Endothelial cell of umbilical vein (primary cell): ENCODE measurements around the gene KCNH8. TPM values are rescaled to one million over a fixed set of nuclear protein-coding genes. Genes with fewer than 3 reads are reported as not detected.

Source experiments
- BruUV-seq: library from RNA; stranded (reverse); fragments of 400-500 nt; replicated peaks from 2 replicates; lab custom pipeline; 2021; lab: Mats Ljungman, UMichigan
- CTCF ChIA-PET: fragments of 300-600, 350-600 bp; sonication (Branson Sonifier 250); formaldehyde crosslinking; loops from one replicate; lab custom pipeline; 2021; ENCODE audit warnings: antibody characterized with exemption, inconsistent platforms; lab: Charles Lee
- POLR2A ChIA-PET: fragments of 300-600, 350-600 bp; sonication (Branson Sonifier 250); formaldehyde crosslinking; loops from one replicate; lab custom pipeline; 2021; ENCODE audit warnings: antibody characterized with exemption, inconsistent platforms; lab: Charles Lee
- DNase-seq: peaks from one replicate; pipeline ENCODE4 v3.0.0-alpha.2; 2011; ENCODE audit warnings: low read depth, low spot score
- FAIRE-seq: peaks from 2 replicates; lab custom pipeline; 2011; peaks lifted over from hg19 to GRCh38; lab: Jason Lieb, UNC
- H2AFZ ChIP-seq: 2 replicates; pipeline ENCODE4 v1.6.0; 2012; ENCODE audit warnings: low read depth, low read length, control low read depth, inconsistent platforms
- H3K27ac ChIP-seq: 2 replicates; pipeline ENCODE4 v1.5.1; 2011; ENCODE audit warnings: low read depth, mild to moderate bottlenecking, control low read depth, low read length, moderate library complexity; ENCODE audit not compliant: insufficient read depth
- H3K27me3 ChIP-seq, 2 experiments: 2 replicates each; pipeline versions ENCODE4 v1.6.0 to v1.6.1; 2011; ENCODE audit warnings: low read length in 2 of 2, mixed read lengths in 1 of 2; ENCODE audit not compliant: control insufficient read depth in 2 of 2, insufficient read depth in 2 of 2
- H3K36me3 ChIP-seq, 2 experiments: 2 replicates in 1 of 2; 3 replicates in 1 of 2; pipeline ENCODE4 v1.5.1; 2011; ENCODE audit warnings: low read length in 2 of 2, mild to moderate bottlenecking in 1 of 2, moderate library complexity in 1 of 2; ENCODE audit not compliant: control insufficient read depth in 2 of 2, insufficient read depth in 2 of 2; ENCODE audit errors: extremely low read depth in 1 of 2
- H3K4me1 ChIP-seq: 3 replicates; pipeline ENCODE4 v1.5.1; 2011; ENCODE audit warnings: mild to moderate bottlenecking, low read length; ENCODE audit not compliant: control insufficient read depth, insufficient read depth; ENCODE audit errors: extremely low read depth
- H3K4me2 ChIP-seq: 2 replicates; pipeline ENCODE4 v1.6.1; 2011; ENCODE audit warnings: low read length, control low read depth, mixed read lengths; ENCODE audit not compliant: insufficient read depth
- H3K4me3 ChIP-seq, 3 experiments: fragments of 200-600 bp in 1 of 3; sonication (generic), shearing (Covaris generic) in 1 of 3; replicated peaks in 1 of 3; 2 replicates each; pipeline ENCODE4 v1.5.1; 2011 to 2016; ENCODE audit warnings: control low read depth in 3 of 3, low read length in 3 of 3, mild to moderate bottlenecking in 2 of 3, inconsistent platforms in 1 of 3, low read depth in 1 of 3, moderate library complexity in 1 of 3; ENCODE audit not compliant: insufficient read depth in 1 of 3
- H3K79me2 ChIP-seq: 2 replicates; pipeline ENCODE4 v1.6.0; 2012; ENCODE audit warnings: low read length, inconsistent platforms; ENCODE audit not compliant: control insufficient read depth, insufficient read depth
- H3K9ac ChIP-seq: replicated peaks from 2 replicates; pipeline ENCODE3; 2011; ENCODE audit warnings: low read length, control low read depth; ENCODE audit not compliant: insufficient read depth; ENCODE audit errors: extremely low read depth
- H3K9me1 ChIP-seq: replicated peaks from 3 replicates; pipeline ENCODE4 v1.6.0; 2011; ENCODE audit warnings: mild to moderate bottlenecking, low read length; ENCODE audit not compliant: control insufficient read depth, insufficient read depth; ENCODE audit errors: extremely low read depth
- H3K9me3 ChIP-seq: replicated peaks from 2 replicates; pipeline ENCODE4 v1.5.1; 2012; ENCODE audit warnings: low read length, inconsistent platforms; ENCODE audit not compliant: control insufficient read depth, insufficient read depth
- H4K20me1 ChIP-seq: replicated peaks from 2 replicates; pipeline ENCODE3; 2011; ENCODE audit warnings: mild to moderate bottlenecking, low read length; ENCODE audit not compliant: control insufficient read depth, insufficient read depth; ENCODE audit errors: extremely low read depth
- CTCF ChIP-seq, 2 donors: IDR thresholded peaks; 1 replicate in 1 of 2; 2 replicates in 1 of 2; pipeline ENCODE4 v1.5.1; 2011; ENCODE audit warnings: low read length in 2 of 2, mild to moderate bottlenecking in 2 of 2, moderate library complexity in 2 of 2, control low read depth in 1 of 2, inconsistent platforms in 1 of 2, low read depth in 1 of 2; ENCODE audit not compliant: insufficient read depth in 1 of 2; ENCODE audit errors: extremely low read depth in 1 of 2
- EZH2 ChIP-seq: IDR thresholded peaks from 2 replicates; pipeline ENCODE4 v1.6.1; 2012; ENCODE audit warnings: borderline replicate concordance, low read depth, mild to moderate bottlenecking, moderate library complexity, low read length, inconsistent platforms; ENCODE audit not compliant: severe bottlenecking
- FOS ChIP-seq: IDR thresholded peaks from 2 replicates; pipeline ENCODE4 v1.6.1; 2011; ENCODE audit warnings: mild to moderate bottlenecking, low read length, moderate library complexity, borderline replicate concordance; ENCODE audit not compliant: insufficient read depth
- GATA2 ChIP-seq: IDR thresholded peaks from 2 replicates; pipeline ENCODE4 v1.7.0; 2011; ENCODE audit warnings: low read depth, mild to moderate bottlenecking, moderate library complexity, mixed read lengths, low read length; ENCODE audit not compliant: insufficient read length, insufficient read depth
- JUN ChIP-seq: IDR thresholded peaks from 2 replicates; pipeline ENCODE4 v1.6.1; 2011; ENCODE audit warnings: borderline replicate concordance, low read depth; ENCODE audit not compliant: insufficient read length, insufficient read depth
- MYC ChIP-seq: IDR thresholded peaks from one replicate; pipeline ENCODE4 v1.6.1; 2011; ENCODE audit warnings: mild to moderate bottlenecking, low read depth, low read length
- POLR2A ChIP-seq: IDR thresholded peaks from 2 replicates; pipeline ENCODE4 v1.6.1; 2012; ENCODE audit warnings: low read depth, mild to moderate bottlenecking, control low read depth, low read length
- POLR2AphosphoS5 ChIP-seq: IDR thresholded peaks from 2 replicates; pipeline ENCODE4 v1.6.1; 2012; ENCODE audit warnings: low read depth, mild to moderate bottlenecking, control low read depth, low read length, moderate library complexity; ENCODE audit not compliant: insufficient read depth
- dilution Hi-C: fragments of 300-500 bp; cut with MboI; formaldehyde crosslinking; loops from one replicate; pipeline ENCODE4 v1.15.0; 2019; ENCODE audit warnings: low sequenced_read_pairs; ENCODE audit not compliant: extremely low pct_ligation_motif_present
- intact Hi-C: fragments of 100-400 bp; cut with micrococcal nuclease; formaldehyde crosslinking; loops from one replicate; pipeline ENCODE4 v1.10.0; 2022
- polyA plus RNA-seq, 4 experiments: library from polyadenylated mRNA; depleted of rRNA in 3 of 4; stranded (reverse) in 3 of 4; unstranded in 1 of 4; fragments of >200 nt; gene quantifications; 2 replicates each; pipeline versions ENCODE4 v1.2.1 to v1.2.3, GENCODE V29; 2011 to 2012; ENCODE audit warnings: missing spikeins in 1 of 4
- total RNA-seq: library from RNA; stranded (reverse); gene quantifications from 2 replicates; pipeline ENCODE4 v1.2.3, GENCODE V29; 2021
- TF ChIP-seq, protein P1 (sequence below): IDR thresholded peaks from 2 replicates; pipeline ENCODE4 v1.6.1; 2011; ENCODE audit not compliant: insufficient read depth, insufficient read length

KCNH8 gene
- total and polyA plus RNA-seq, 2 donors (not counting 3 experiments of a cell fraction or from before 2014, with no cell fraction given) = not detected

DNA sequence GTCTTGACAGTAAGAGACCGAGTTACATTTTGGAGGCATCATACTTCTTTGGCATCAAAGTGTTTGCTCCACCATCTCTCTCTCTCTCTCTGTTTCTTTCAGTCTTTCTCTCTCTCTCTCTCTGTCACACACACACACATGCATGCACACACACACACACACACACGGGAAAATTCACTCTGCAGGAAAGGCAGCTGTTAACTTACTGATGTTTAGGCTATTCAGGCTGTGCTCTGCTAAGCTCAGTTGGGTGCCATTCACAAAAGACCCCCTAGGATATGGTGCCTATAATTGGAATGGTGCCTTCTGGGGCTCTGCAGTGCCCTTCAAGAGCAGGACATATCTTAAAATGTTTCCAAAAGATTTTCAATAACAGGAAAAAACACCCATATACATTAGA, 78.2 kb downstream of the KCNH8 start:
- CTCF ChIA-PET = no interaction called here
- POLR2A ChIA-PET = interaction anchor here (0.5 kb wide), 1 partner anchor 2000 kb away, joined by 3 read pairs; no protein-coding TSS in a partner anchor

More for the DNA sequence above, 78.2 kb downstream of the KCNH8 start:
- H2AFZ ChIP-seq = no peak overlapping the region
- intact Hi-C loops (no loop called here), dilution Hi-C loops (no loop called here)
- no peaks in the 10 kb centered on the region for H3K27me3 ChIP-seq
- H3K79me2 ChIP-seq = no peaks in the 10 kb centered on the region
- FAIRE-seq (no peak), DNase-seq (no peak)
- no peaks in the 10 kb centered on the region for H3K4me1 ChIP-seq
- H3K27ac ChIP-seq = no peak overlapping the region
- H3K9me1 ChIP-seq = no peaks in the 10 kb centered on the region
- H3K36me3 ChIP-seq = no peaks in the 10 kb centered on the region
- TF ChIP-seq JUN = no peak
- TF ChIP-seq MYC = no peak
- no peak for TF ChIP-seq EZH2
- TF ChIP-seq, protein P1, sequence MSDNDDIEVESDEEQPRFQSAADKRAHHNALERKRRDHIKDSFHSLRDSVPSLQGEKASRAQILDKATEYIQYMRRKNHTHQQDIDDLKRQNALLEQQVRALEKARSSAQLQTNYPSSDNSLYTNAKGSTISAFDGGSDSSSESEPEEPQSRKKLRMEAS = no peak
- TF ChIP-seq POLR2AphosphoS5 = no peak
- TF ChIP-seq GATA2 = no peak
- TF ChIP-seq CTCF (IDR thresholded peaks at IDR 0.05; ENCODE audit: extremely low read depth in 1 of 2, insufficient read depth in 1 of 2, low read depth in 1 of 2, low read length in 2 of 2) = no peak
- TF ChIP-seq FOS = no peak
- TF ChIP-seq POLR2A = no peak
- H4K20me1 ChIP-seq = no peaks in the 10 kb centered on the region
- H3K9me3 ChIP-seq = peaks cover 4% of the 10 kb centered on the region
- no peak overlapping the region for H3K4me2 ChIP-seq
- H3K9ac ChIP-seq = no peak overlapping the region
- no peak overlapping the region for H3K4me3 ChIP-seq
- no TSS peak for BruUV-seq
